ENCODE data around the gene GABRE. TPM values are rescaled to one million over a fixed set of nuclear protein-coding genes. Genes with fewer than 3 reads are reported as not detected.

GABRE gene
- total and polyA plus RNA-seq, 2 donors (not counting 3 experiments of a cell fraction or from before 2014, with no cell fraction given): 6.1 to 33.4 TPM

DNA sequence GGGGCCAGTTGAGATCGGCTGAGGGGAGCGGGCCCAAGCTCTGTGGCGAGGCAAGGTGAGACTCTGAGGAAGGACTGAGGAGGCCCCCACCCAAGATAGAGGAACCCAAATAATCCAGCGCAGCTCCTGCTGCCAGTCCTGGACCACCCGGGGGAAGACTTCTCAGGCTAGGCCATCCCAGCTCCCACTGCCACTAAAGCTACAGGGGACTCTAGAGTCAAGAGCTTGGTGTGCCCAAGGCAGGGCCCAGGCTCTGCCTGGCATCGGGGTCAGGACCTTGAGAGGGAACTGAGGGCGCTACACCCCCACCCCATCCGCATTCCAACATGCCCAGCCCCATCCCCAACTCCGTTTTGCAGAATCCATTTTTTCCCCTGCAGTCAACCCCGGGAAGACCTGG lies 53.2 kb downstream of the GABRE start:
- POLR2A ChIA-PET: no interaction called here

DNA sequence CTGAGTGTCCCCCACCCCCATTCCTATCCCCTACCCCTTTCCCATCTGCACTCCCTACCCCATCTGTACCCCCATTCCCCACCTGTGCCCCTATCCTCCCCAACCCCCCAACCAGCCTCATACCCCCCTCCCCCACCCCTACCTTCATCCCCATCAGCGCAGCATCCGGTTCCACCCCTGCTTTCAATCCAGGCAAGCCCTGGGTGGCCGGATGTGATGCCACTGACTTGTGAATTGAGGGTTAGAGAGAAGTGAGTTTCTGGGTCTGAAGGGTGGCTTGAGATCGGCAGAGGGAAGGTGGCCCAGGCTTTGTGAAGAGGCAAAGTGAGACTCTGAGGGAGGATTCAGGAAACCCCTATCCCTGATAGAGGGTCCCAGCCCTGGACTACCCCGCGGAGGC lies 53.9 kb downstream of the GABRE start:
- Histone ChIP-seq H3K36me3 (ENCODE audit: control insufficient read depth in 2 of 2, extremely low read depth in 1 of 2, insufficient read depth in 2 of 2, low read length in 2 of 2) (no peaks in the 10 kb centered on the region), H3K9ac (replicated peaks; ENCODE audit: extremely low read depth, insufficient read depth, low read length) (no peak overlapping the region), H3K4me2 (ENCODE audit: insufficient read depth, low read length) (no peak overlapping the region), H3K9me1 (replicated peaks; ENCODE audit: control insufficient read depth, extremely low read depth, insufficient read depth, low read length) (no peaks in the 10 kb centered on the region), H3K27me3 (ENCODE audit: control insufficient read depth in 2 of 2, insufficient read depth in 2 of 2, low read length in 2 of 2) (no peaks in the 10 kb centered on the region), H3K4me1 (ENCODE audit: control insufficient read depth, extremely low read depth, insufficient read depth, low read length) (no peaks in the 10 kb centered on the region), H3K79me2 (ENCODE audit: control insufficient read depth, insufficient read depth, low read length) (no peaks in the 10 kb centered on the region), H4K20me1 (replicated peaks; ENCODE audit: control insufficient read depth, extremely low read depth, insufficient read depth, low read length) (no peaks in the 10 kb centered on the region), H3K27ac (ENCODE audit: insufficient read depth, low read depth, low read length) (no peak overlapping the region), H2AFZ (ENCODE audit: low read depth, low read length) (no peak overlapping the region), H3K4me3 (replicated peaks in 1 of 3; ENCODE audit: insufficient read depth in 1 of 3, low read depth in 1 of 3, low read length in 3 of 3) (no peak overlapping the region), H3K9me3 (replicated peaks; ENCODE audit: control insufficient read depth, insufficient read depth, low read length) (no peaks in the 10 kb centered on the region)
- intact Hi-C loops (cut with micrococcal nuclease): no loop called here
- CTCF ChIA-PET: no interaction called here
- BruUV-seq (replicated peaks): no TSS peak
- no peak for FAIRE-seq
- TF ChIP-seq POLR2A (IDR thresholded peaks at IDR 0.05; ENCODE audit: low read depth, low read length): no peak
- no peak for TF ChIP-seq JUN (IDR thresholded peaks at IDR 0.05; ENCODE audit: borderline replicate concordance, insufficient read depth, insufficient read length, low read depth)
- dilution Hi-C loops (cut with MboI; ENCODE audit: extremely low pct_ligation_motif_present, low sequenced_read_pairs): no loop called here
- POLR2A ChIA-PET: no interaction called here
- DNase-seq (ENCODE audit: low read depth, low spot score): no peak

More for the DNA sequence above, 53.2 kb downstream of the GABRE start:
- Histone ChIP-seq H3K36me3 (ENCODE audit: control insufficient read depth in 2 of 2, extremely low read depth in 1 of 2, insufficient read depth in 2 of 2, low read length in 2 of 2) (no peaks in the 10 kb centered on the region), H3K9ac (replicated peaks; ENCODE audit: extremely low read depth, insufficient read depth, low read length) (no peak overlapping the region), H3K9me3 (replicated peaks; ENCODE audit: control insufficient read depth, insufficient read depth, low read length) (no peaks in the 10 kb centered on the region), H3K4me2 (ENCODE audit: insufficient read depth, low read length) (no peak overlapping the region), H3K4me1 (ENCODE audit: control insufficient read depth, extremely low read depth, insufficient read depth, low read length) (no peaks in the 10 kb centered on the region), H3K9me1 (replicated peaks; ENCODE audit: control insufficient read depth, extremely low read depth, insufficient read depth, low read length) (no peaks in the 10 kb centered on the region), H2AFZ (ENCODE audit: low read depth, low read length) (no peak overlapping the region), H3K79me2 (ENCODE audit: control insufficient read depth, insufficient read depth, low read length) (no peaks in the 10 kb centered on the region), H3K27ac (ENCODE audit: insufficient read depth, low read depth, low read length) (no peak overlapping the region), H3K27me3 (ENCODE audit: control insufficient read depth in 2 of 2, insufficient read depth in 2 of 2, low read length in 2 of 2) (no peaks in the 10 kb centered on the region), H3K4me3 (replicated peaks in 1 of 3; ENCODE audit: insufficient read depth in 1 of 3, low read depth in 1 of 3, low read length in 3 of 3) (no peak overlapping the region), H4K20me1 (replicated peaks; ENCODE audit: control insufficient read depth, extremely low read depth, insufficient read depth, low read length) (no peaks in the 10 kb centered on the region)
- TF ChIP-seq, protein P1, sequence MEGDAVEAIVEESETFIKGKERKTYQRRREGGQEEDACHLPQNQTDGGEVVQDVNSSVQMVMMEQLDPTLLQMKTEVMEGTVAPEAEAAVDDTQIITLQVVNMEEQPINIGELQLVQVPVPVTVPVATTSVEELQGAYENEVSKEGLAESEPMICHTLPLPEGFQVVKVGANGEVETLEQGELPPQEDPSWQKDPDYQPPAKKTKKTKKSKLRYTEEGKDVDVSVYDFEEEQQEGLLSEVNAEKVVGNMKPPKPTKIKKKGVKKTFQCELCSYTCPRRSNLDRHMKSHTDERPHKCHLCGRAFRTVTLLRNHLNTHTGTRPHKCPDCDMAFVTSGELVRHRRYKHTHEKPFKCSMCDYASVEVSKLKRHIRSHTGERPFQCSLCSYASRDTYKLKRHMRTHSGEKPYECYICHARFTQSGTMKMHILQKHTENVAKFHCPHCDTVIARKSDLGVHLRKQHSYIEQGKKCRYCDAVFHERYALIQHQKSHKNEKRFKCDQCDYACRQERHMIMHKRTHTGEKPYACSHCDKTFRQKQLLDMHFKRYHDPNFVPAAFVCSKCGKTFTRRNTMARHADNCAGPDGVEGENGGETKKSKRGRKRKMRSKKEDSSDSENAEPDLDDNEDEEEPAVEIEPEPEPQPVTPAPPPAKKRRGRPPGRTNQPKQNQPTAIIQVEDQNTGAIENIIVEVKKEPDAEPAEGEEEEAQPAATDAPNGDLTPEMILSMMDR (IDR thresholded peaks at IDR 0.05; ENCODE audit: extremely low read depth in 1 of 2, insufficient read depth in 1 of 2, low read depth in 1 of 2, low read length in 2 of 2): no peak
- no peak for TF ChIP-seq GATA2 (IDR thresholded peaks at IDR 0.05; ENCODE audit: insufficient read depth, insufficient read length, low read depth, low read length)
- no peak for TF ChIP-seq JUN (IDR thresholded peaks at IDR 0.05; ENCODE audit: borderline replicate concordance, insufficient read depth, insufficient read length, low read depth)
- TF ChIP-seq EZH2 (IDR thresholded peaks at IDR 0.05; ENCODE audit: borderline replicate concordance, low read depth, low read length, severe bottlenecking): no peak
- TF ChIP-seq, protein P2, sequence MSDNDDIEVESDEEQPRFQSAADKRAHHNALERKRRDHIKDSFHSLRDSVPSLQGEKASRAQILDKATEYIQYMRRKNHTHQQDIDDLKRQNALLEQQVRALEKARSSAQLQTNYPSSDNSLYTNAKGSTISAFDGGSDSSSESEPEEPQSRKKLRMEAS (IDR thresholded peaks at IDR 0.05; ENCODE audit: insufficient read depth, insufficient read length): no peak
- no peak for TF ChIP-seq POLR2AphosphoS5 (IDR thresholded peaks at IDR 0.05; ENCODE audit: insufficient read depth, low read depth, low read length)
- no TSS peak for BruUV-seq (replicated peaks)
- DNase-seq (ENCODE audit: low read depth, low spot score): no peak
- dilution Hi-C loops (cut with MboI; ENCODE audit: extremely low pct_ligation_motif_present, low sequenced_read_pairs): no loop called here
- FAIRE-seq: no peak
- CTCF ChIA-PET: no interaction called here
- intact Hi-C loops (cut with micrococcal nuclease): no loop called here
